ENCODE measurements around the gene CFAP20. TPM values are rescaled to one million over a fixed set of nuclear protein-coding genes. Genes with fewer than 3 reads are reported as not detected.
A peak's percentile ranks its signal among the peaks of the same experiment; 100 is the strongest.

The CFAP20 gene
- total RNA-seq = 34.5 TPM
- long read RNA-seq, transcript CFAP20-201 (6 exons, 1,354 nt) = major isoform, 51 of 56 reads
- long read RNA-seq, partial matches to known transcripts = 1 of 56 reads
- long read RNA-seq, other reads (novel, unspliced or antisense) = 4 of 56 reads

DNA sequence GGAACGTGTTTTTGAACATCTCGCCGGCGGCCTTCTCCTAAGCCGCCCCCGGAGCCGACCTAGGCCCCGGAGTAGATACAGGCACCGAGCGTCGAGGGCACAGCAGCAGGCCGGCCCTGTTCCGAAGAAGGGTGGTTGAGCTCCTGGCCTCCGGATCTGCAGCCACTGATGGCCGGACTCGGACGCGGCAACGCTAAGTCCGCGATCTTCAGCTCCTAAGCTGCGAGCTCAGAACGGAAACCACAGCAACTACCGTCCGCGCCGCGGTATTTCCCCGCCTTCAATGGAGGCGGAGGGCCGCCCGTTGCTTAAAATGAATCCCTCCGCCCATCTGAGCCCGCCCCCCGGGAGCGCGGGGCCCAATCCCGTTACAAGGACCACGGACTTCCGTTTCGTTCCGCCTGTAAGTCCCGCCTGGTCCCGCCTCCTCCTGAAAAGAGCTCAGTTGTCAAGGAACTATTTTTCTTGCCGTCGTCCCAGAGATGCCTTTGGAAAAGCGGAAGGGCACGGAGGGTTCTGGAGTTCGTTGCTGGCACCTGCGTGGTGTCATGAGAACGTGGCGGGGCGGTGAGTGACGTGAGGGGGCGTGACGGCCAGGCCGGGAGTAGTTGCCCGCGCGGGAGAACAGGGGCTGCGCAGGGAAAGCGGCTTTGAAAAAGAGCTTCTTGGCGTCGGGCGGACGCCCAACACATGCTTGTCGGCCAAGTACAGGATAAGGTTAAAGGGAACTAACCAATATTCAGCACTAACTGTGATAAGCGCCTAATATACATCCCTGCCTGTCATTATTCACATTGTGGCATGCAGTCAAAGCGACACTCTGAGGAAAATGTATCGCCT is at the start of gene CFAP20:
CFAP20 (minus strand) TSS at position 285 of the 840 bp plus-strand sequence; CDS start at position 19, 266 bp downstream.
- Histone ChIP-seq H3K27ac (replicated peaks) (peak within 1 kb of the TSS; percentile 96), H3K4me1 (peaks cover 52% of the 10 kb centered on the region), H3K4me3 (peak within 1 kb of the TSS; percentile 97), H3K36me3 (no peaks in the 10 kb centered on the region), H3K9me3 (replicated peaks) (peaks cover 8% of the 10 kb centered on the region), H3K27me3 (ENCODE audit: low read depth) (no peaks in the 10 kb centered on the region)
- TF ChIP-seq, protein P1, sequence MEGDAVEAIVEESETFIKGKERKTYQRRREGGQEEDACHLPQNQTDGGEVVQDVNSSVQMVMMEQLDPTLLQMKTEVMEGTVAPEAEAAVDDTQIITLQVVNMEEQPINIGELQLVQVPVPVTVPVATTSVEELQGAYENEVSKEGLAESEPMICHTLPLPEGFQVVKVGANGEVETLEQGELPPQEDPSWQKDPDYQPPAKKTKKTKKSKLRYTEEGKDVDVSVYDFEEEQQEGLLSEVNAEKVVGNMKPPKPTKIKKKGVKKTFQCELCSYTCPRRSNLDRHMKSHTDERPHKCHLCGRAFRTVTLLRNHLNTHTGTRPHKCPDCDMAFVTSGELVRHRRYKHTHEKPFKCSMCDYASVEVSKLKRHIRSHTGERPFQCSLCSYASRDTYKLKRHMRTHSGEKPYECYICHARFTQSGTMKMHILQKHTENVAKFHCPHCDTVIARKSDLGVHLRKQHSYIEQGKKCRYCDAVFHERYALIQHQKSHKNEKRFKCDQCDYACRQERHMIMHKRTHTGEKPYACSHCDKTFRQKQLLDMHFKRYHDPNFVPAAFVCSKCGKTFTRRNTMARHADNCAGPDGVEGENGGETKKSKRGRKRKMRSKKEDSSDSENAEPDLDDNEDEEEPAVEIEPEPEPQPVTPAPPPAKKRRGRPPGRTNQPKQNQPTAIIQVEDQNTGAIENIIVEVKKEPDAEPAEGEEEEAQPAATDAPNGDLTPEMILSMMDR (IDR thresholded peaks at IDR 0.05; ENCODE audit: borderline replicate concordance) = no peak
- DNase-seq = peak; percentile 99
- intact Hi-C loops (cut with micrococcal nuclease) = loop anchor here (5.0 kb wide), 1 partner anchor 97 kb away; no protein-coding TSS in a partner anchor

DNA sequence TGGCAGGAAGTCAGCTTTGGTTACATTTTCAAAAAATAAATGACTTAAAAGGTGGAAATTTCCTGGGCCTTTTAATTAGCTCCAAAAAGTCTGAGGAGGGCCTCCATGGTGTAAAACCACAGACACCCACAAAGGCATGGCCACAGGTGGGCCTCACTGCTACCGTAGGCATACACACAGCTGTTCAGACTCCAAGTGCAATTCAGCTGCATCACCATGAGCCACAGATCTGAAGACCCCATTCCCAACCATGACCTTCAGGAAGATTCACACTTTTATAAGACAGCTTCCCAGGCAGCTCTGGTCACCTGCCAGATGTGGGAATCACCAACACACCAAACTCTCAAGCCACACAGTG is 48.2 kb upstream of the CFAP20 start:
- H3K9me3 ChIP-seq (replicated peaks) = no peaks in the 10 kb centered on the region
- H3K36me3 ChIP-seq = peaks cover 50% of the 10 kb centered on the region
- peaks cover 16% of the 10 kb centered on the region for H3K4me1 ChIP-seq
- H3K4me3 ChIP-seq = no peak overlapping the region
- intact Hi-C loops (cut with micrococcal nuclease) = no loop called here
- TF ChIP-seq, protein P1 (IDR thresholded peaks at IDR 0.05; ENCODE audit: borderline replicate concordance) = no peak
- H3K27ac ChIP-seq (replicated peaks) = no peak overlapping the region
- no peak for DNase-seq
- no peaks in the 10 kb centered on the region for H3K27me3 ChIP-seq (ENCODE audit: low read depth)

DNA sequence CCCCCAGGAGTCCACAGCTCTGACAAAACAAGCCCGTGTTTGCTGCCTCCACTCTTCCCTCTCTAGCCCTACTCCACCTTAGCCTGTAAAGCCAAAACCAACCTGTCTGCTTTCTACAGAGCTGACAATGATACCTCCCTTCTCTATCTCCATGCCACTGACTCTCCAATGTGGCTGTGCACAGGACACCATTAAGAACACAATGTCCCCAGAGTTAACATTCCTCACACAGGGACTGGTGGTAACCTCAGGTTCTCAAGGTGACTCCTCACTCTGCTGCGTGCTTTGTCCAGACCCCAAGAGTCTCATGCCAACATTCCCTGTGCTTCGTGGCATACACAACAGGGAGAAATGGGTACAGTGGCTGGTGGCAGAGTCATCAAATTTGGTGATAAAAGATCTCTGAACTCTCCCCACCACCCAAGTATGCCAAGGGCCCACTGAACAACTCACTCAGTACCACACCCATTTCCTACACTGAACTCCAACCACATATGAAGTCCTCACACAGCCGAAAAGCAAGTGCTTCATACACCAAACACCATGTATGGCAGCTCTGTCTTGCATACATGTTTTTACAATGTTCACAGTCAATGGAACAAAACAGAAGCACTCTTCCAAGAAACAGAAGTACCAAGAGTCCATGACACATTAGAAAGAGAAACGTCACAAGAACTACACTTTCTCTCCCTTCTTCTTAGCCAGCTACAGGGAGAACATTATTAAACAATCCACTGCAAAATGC is 47.6 kb upstream of the CFAP20 start:
- DNase-seq = no peak
- Histone ChIP-seq H3K27ac (replicated peaks) (peak overlapping the region; percentile 2), H3K4me3 (no peak overlapping the region), H3K27me3 (ENCODE audit: low read depth) (no peaks in the 10 kb centered on the region), H3K36me3 (peaks cover 46% of the 10 kb centered on the region), H3K4me1 (peaks cover 16% of the 10 kb centered on the region), H3K9me3 (replicated peaks) (no peaks in the 10 kb centered on the region)
- TF ChIP-seq, protein P1 (IDR thresholded peaks at IDR 0.05; ENCODE audit: borderline replicate concordance) = no peak
- intact Hi-C loops (cut with micrococcal nuclease) = no loop called here

DNA sequence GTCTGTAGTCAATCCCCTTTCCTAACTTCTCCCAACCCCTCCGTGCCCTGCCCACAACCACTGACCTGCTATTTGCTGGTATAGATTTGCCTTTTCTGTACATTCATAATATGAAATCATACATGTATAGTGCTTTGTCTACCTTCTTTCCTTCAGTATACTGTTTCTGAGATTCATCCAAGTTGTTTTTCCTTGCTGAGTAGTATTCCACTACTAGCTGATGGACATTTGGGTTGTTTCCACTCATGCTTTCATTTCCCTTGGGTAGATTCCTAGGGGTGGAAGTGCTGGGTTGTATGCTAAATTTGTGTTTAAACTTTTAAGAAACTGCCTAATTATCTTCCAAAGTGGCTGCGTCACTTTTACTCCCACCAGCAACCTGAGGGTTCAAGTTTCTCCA is 41.0 kb upstream of the CFAP20 start:
- Histone ChIP-seq H3K27ac (replicated peaks) (no peak overlapping the region), H3K4me1 (peaks cover 6% of the 10 kb centered on the region), H3K36me3 (peaks cover 85% of the 10 kb centered on the region), H3K9me3 (replicated peaks) (no peaks in the 10 kb centered on the region), H3K4me3 (no peak overlapping the region), H3K27me3 (ENCODE audit: low read depth) (no peaks in the 10 kb centered on the region)
- TF ChIP-seq, protein P1 (IDR thresholded peaks at IDR 0.05; ENCODE audit: borderline replicate concordance) = no peak
- DNase-seq = no peak
- intact Hi-C loops (cut with micrococcal nuclease) = no loop called here

DNA sequence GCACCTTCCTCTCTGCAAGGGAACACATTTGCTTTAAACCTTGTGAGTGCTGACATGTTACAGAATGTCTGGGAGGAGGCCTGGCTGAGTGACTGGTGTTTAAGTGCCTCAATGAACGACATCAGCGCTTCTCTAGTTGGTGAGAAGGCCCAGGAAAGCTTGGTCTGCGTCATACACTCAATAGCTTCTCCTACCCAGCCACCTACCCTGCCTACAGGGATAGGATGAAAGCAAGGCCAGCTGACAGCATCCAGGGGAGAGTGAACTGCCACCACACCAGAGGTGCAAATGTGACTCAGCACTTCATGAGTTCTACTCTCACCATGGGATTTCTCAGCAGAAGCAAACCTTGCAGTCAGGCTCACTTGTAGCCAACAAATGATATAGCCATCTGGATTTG is 31.7 kb upstream of the CFAP20 start:
- Histone ChIP-seq H3K9me3 (replicated peaks) (no peaks in the 10 kb centered on the region), H3K36me3 (peaks cover 83% of the 10 kb centered on the region), H3K4me1 (peaks cover 17% of the 10 kb centered on the region), H3K27me3 (ENCODE audit: low read depth) (no peaks in the 10 kb centered on the region), H3K4me3 (no peak overlapping the region), H3K27ac (replicated peaks) (no peak overlapping the region)
- TF ChIP-seq, protein P1 (IDR thresholded peaks at IDR 0.05; ENCODE audit: borderline replicate concordance) = no peak
- intact Hi-C loops (cut with micrococcal nuclease) = no loop called here
- DNase-seq = no peak
